HG02763 (cell line): ENCODE results near the gene NLGN4X.

ENCODE experiments used
- ATAC-seq: cut with Tn5 transposase; IDR thresholded peaks from one replicate; pipeline ENCODE4 v1.9.1; 2021; ENCODE audit warnings: mild to moderate bottlenecking, moderate library complexity; ENCODE audit not compliant: unreplicated experiment

The NLGN4X gene

GRCh38 chrX:6159468-6159867, 69.2 kb downstream of the NLGN4X start:
- no peak for ATAC-seq

GRCh38 chrX:6151971-6152370, 76.7 kb downstream of the NLGN4X start:
- no peak for ATAC-seq

GRCh38 chrX:6149060-6149872, 79.4 kb downstream of the NLGN4X start:
- no peak for ATAC-seq

- ATAC-seq: no peak
These were observed 94.4 kb downstream of the NLGN4X start for GRCh38 chrX:6134255-6134654.

- ATAC-seq: no peak
These were observed 95.7 kb downstream of the NLGN4X start for GRCh38 chrX:6132970-6133369.

- ATAC-seq: no peak
These were observed 97.4 kb downstream of the NLGN4X start for GRCh38 chrX:6131287-6131686.

GRCh38 chrX:6129195-6129594, 99.5 kb downstream of the NLGN4X start:
- no peak for ATAC-seq

GRCh38 chrX:6120329-6120728, 108.3 kb downstream of the NLGN4X start:
- no peak for ATAC-seq

- no peak for ATAC-seq
These were observed 133.2 kb downstream of the NLGN4X start for GRCh38 chrX:6095469-6095868.

GRCh38 chrX:6074532-6074931, 154.1 kb downstream of the NLGN4X start:
- no peak for ATAC-seq

- no peak for ATAC-seq
These were observed 156.9 kb downstream of the NLGN4X start for GRCh38 chrX:6071731-6072130.

- ATAC-seq: no peak
These were observed 161.1 kb downstream of the NLGN4X start for GRCh38 chrX:6067600-6067999.

GRCh38 chrX:6053141-6053540, 175.5 kb downstream of the NLGN4X start:
- ATAC-seq: no peak

GRCh38 chrX:6052111-6052745, 176.4 kb downstream of the NLGN4X start:
- no peak for ATAC-seq

GRCh38 chrX:6049132-6049531, 179.5 kb downstream of the NLGN4X start:
- no peak for ATAC-seq

- no peak for ATAC-seq
These were observed 187.0 kb downstream of the NLGN4X start for GRCh38 chrX:6041630-6042029.

GRCh38 chrX:6029014-6029413, 199.7 kb downstream of the NLGN4X start:
- no peak for ATAC-seq

- no peak for ATAC-seq
These were observed 201.7 kb downstream of the NLGN4X start for GRCh38 chrX:6026980-6027379.

- no peak for ATAC-seq
These were observed 202.2 kb downstream of the NLGN4X start for GRCh38 chrX:6026429-6026828.

- ATAC-seq: no peak
These were observed 204.5 kb downstream of the NLGN4X start for GRCh38 chrX:6024204-6024603.

- ATAC-seq: no peak
These were observed 207.2 kb downstream of the NLGN4X start for GRCh38 chrX:6021316-6022091.

- no peak for ATAC-seq
These were observed 209.6 kb downstream of the NLGN4X start for GRCh38 chrX:6019076-6019475.
